Stomach (tissue), 9 donors: Measurements from ENCODE around the gene TXNDC17. TPM values are rescaled to one million over a fixed set of nuclear protein-coding genes. Genes with fewer than 3 reads are reported as not detected.

ENCODE experiments used
- DNase-seq, 2 donors: peaks; one replicate each; pipeline versions ENCODE4 v3.0.0 to v3.0.0-alpha.2; 2013 to 2019
- H3K27ac ChIP-seq, 5 donors: fragments of 200-600 bp in 4 of 5; sonication (generic) in 4 of 5; one replicate each; pipeline ENCODE4 v1.5.1; 2013 to 2019; ENCODE audit warnings: mild to moderate bottlenecking in 1 of 5, moderate library complexity in 1 of 5
- H3K27me3 ChIP-seq, 3 donors: fragments of 200-600 bp; sonication (generic); one replicate each; pipeline ENCODE4 v1.5.1; 2017 to 2019; ENCODE audit warnings: mixed run types in 1 of 3
- H3K36me3 ChIP-seq, 4 donors: fragments of 200-600 bp; sonication (generic); 1 replicate in 3 of 4; 2 replicates in 1 of 4; pipeline ENCODE4 v1.5.1; 2016 to 2019
- H3K4me1 ChIP-seq, 4 donors: fragments of 200-600 bp; sonication (generic); one replicate each; pipeline ENCODE4 v1.5.1; 2016 to 2019
- H3K4me3 ChIP-seq, 4 donors: fragments of 200-600 bp; sonication (generic) in 3 of 4; one replicate each; pipeline ENCODE4 v1.5.1; 2016 to 2019; ENCODE audit warnings: mild to moderate bottlenecking in 1 of 4
- H3K9me3 ChIP-seq, 4 donors: fragments of 200-600 bp; sonication (generic); one replicate each; pipeline ENCODE4 v1.5.1; 2016 to 2019
- CTCF ChIP-seq, 7 experiments: fragments of 450-650 bp in 4 of 7; fragments of 200-600 bp in 3 of 7; sonication (generic) in 3 of 7; IDR thresholded peaks; one replicate each; pipeline ENCODE4 v1.5.1; 2016 to 2019; ENCODE audit warnings: antibody characterized with exemption in 7 of 7, control low read depth in 2 of 7, mild to moderate bottlenecking in 1 of 7
- EP300 ChIP-seq: sonication (generic); formaldehyde crosslinking; IDR thresholded peaks from one replicate; pipeline ENCODE4 v1.6.1; 2017; ENCODE audit warnings: antibody characterized with exemption
- POLR2A ChIP-seq, 4 donors: fragments of 450-650 bp; IDR thresholded peaks; one replicate each; pipeline ENCODE4 v1.6.1; 2016; ENCODE audit warnings: antibody characterized with exemption in 4 of 4, control low read depth in 2 of 4, mild to moderate bottlenecking in 1 of 4, moderate library complexity in 1 of 4
- POLR2AphosphoS5 ChIP-seq, 3 donors: sonication (generic); formaldehyde crosslinking; IDR thresholded peaks; one replicate each; pipeline ENCODE4 v1.6.1; 2016; ENCODE audit warnings: antibody characterized with exemption in 3 of 3
- WGBS, 5 donors: extraction: QIAGEN DNeasy Blood & Tissue Kit in 3 of 5; methylation state at CpG; one replicate each; pipeline versions ENCODE4 v1.1.5 to v1.1.7; 2013 to 2018; 5-methylcytosine and 5-hydroxymethylcytosine counted together
- intact Hi-C: fragments of 100-400 bp; cut with DNase I; formaldehyde crosslinking; loops from one replicate; pipeline ENCODE4 v1.15.1; 2023; ENCODE audit warnings: low total_unique reads
- polyA plus RNA-seq, 3 donors: library from polyadenylated mRNA; stranded (reverse); fragments of 200-250 nt; gene quantifications; one replicate each; pipeline ENCODE4 v1.2.3, GENCODE V29; 2013
- total RNA-seq, 5 donors: library from RNA; depleted of rRNA; stranded (reverse); fragments of >200 nt; gene quantifications; one replicate each; pipeline versions ENCODE4 v1.1.0 to v1.2.3, GENCODE V29; 2014 to 2016
- donor health status: healthy with polysubstance abuse.
- donor health status: Bipolar disorder and iron deficiency.
- donor health status: healthy.

Gene TXNDC17
- total and polyA plus RNA-seq, 8 donors, result 28.7 to 375 (median 169) TPM; not detected in 1

GRCh38 chr17:6671431-6671830, 30.6 kb downstream of the TXNDC17 start:
- no peak overlapping the region for H3K4me3 ChIP-seq
- peaks cover 0 to 3% (median under 1%) of the 10 kb centered on the region in 4 donors for H3K4me1 ChIP-seq
- no peak for DNase-seq
- intact Hi-C loops, result no loop called here
- TF ChIP-seq POLR2AphosphoS5 (IDR thresholded peaks at IDR 0.05), result no peak
- TF ChIP-seq EP300, result no peak
- TF ChIP-seq CTCF (IDR thresholded peaks at IDR 0.05), result no peak
- no peak for TF ChIP-seq POLR2A (IDR thresholded peaks at IDR 0.05)
- 80 to 87% (median 85%) methylated on average over 6 to 7 of the region's 7 CpGs for WGBS, 5 donors
- H3K27ac ChIP-seq, result no peak overlapping the region
- H3K9me3 ChIP-seq, result no peaks in the 10 kb centered on the region
- no peaks in the 10 kb centered on the region for H3K36me3 ChIP-seq
- peaks cover 0 to 45% (median 0%) of the 10 kb centered on the region in 3 donors for H3K27me3 ChIP-seq

- Histone ChIP-seq H3K27me3 (peaks cover 0 to 52% (median 3%) of the 10 kb centered on the region in 3 donors), H3K9me3 (no peaks in the 10 kb centered on the region), H3K36me3 (no peaks in the 10 kb centered on the region), H3K4me3 (no peak overlapping the region), H3K27ac (no peak overlapping the region), H3K4me1 (peaks cover 0 to 17% (median 14%) of the 10 kb centered on the region in 4 donors)
- intact Hi-C loops, result no loop called here
- DNase-seq, result no peak
- 91 to 96% (median 94%) methylated on average over 11 to 13 of the region's 13 CpGs for WGBS, 5 donors
- TF ChIP-seq CTCF (IDR thresholded peaks at IDR 0.05), result no peak
- no peak for TF ChIP-seq POLR2A (IDR thresholded peaks at IDR 0.05)
- no peak for TF ChIP-seq POLR2AphosphoS5 (IDR thresholded peaks at IDR 0.05)
These were observed 33.7 kb downstream of the TXNDC17 start for GRCh38 chr17:6674586-6674985.

- peaks cover 0 to 49% (median 3%) of the 10 kb centered on the region in 3 donors for H3K27me3 ChIP-seq
- no peak overlapping the region for H3K27ac ChIP-seq
- peaks cover 0 to 17% (median 14%) of the 10 kb centered on the region in 4 donors for H3K4me1 ChIP-seq
- intact Hi-C loops, result no loop called here
- no peak overlapping the region for H3K4me3 ChIP-seq
- DNase-seq, result no peak
- H3K36me3 ChIP-seq, result no peaks in the 10 kb centered on the region
- 71 to 85% (median 77%) methylated on average over 11 of the region's 11 CpGs for WGBS, 5 donors
- TF ChIP-seq CTCF (IDR thresholded peaks at IDR 0.05) (no peak), EP300 (no peak), POLR2AphosphoS5 (IDR thresholded peaks at IDR 0.05) (no peak), POLR2A (IDR thresholded peaks at IDR 0.05) (no peak)
- no peaks in the 10 kb centered on the region for H3K9me3 ChIP-seq
These were observed 34.5 kb downstream of the TXNDC17 start for GRCh38 chr17:6675201-6675825.

- no peak for DNase-seq
- no peaks in the 10 kb centered on the region for H3K9me3 ChIP-seq
- no peak overlapping the region for H3K27ac ChIP-seq
- intact Hi-C loops, result no loop called here
- TF ChIP-seq POLR2AphosphoS5 (IDR thresholded peaks at IDR 0.05), result no peak
- no peak for TF ChIP-seq EP300
- TF ChIP-seq POLR2A (IDR thresholded peaks at IDR 0.05), result no peak
- no peak for TF ChIP-seq CTCF (IDR thresholded peaks at IDR 0.05)
- peaks cover 0 to 18% (median 15%) of the 10 kb centered on the region in 4 donors for H3K4me1 ChIP-seq
- H3K27me3 ChIP-seq, result peaks cover 0 to 38% (median 3%) of the 10 kb centered on the region in 3 donors
- no peak overlapping the region for H3K4me3 ChIP-seq
- 46 to 67% (median 57%) methylated on average over 1 to 6 of the region's 6 CpGs for WGBS, 5 donors
- no peaks in the 10 kb centered on the region for H3K36me3 ChIP-seq
These were observed 35.9 kb downstream of the TXNDC17 start for GRCh38 chr17:6676802-6677157.
